ENCODE measurements around the gene TOM1L1. TPM values are rescaled to one million over a fixed set of nuclear protein-coding genes. Genes with fewer than 3 reads are reported as not detected.

The TOM1L1 gene
- total and polyA plus RNA-seq, 2 donors from 2014 or later = 57.7 to 85.7 TPM

DNA sequence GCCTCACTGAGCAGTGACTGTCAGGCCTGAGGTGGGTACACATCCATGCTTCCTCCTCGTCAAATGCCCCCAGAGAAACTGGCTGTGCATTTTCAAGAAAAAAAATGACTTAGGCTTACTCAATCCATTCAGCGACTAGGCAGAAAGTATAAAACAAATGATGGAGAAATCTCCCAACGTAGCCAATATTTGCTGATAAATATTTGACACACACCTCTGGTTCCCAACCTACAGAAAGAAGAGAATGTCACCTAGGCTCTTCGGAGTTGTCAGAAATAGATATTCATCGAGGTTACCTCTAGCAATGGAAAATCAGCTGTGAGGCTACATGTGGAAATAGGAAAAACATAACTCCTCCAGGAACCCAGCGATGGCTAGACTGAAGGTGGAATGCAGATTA is 12.4 kb upstream of the TOM1L1 start:
- Histone ChIP-seq H3K27ac (ENCODE audit: low read depth in 2 of 2, low read length in 2 of 2) (no peak overlapping the region), H3K9ac (ENCODE audit: low read length in 3 of 3) (no peak overlapping the region), H3K4me3 (ENCODE audit: low read length in 3 of 3) (no peak overlapping the region), H3K36me3 (ENCODE audit: control insufficient read depth in 2 of 3, insufficient read depth in 3 of 3, low read length in 3 of 3) (no peaks in the 10 kb centered on the region), H3K27me3 (ENCODE audit: control insufficient read depth, insufficient read depth, low read length) (no peaks in the 10 kb centered on the region), H3K9me3 (ENCODE audit: control insufficient read depth in 2 of 3, insufficient read depth in 1 of 3, low read length in 3 of 3) (no peaks in the 10 kb centered on the region), H3K4me1 (ENCODE audit: control insufficient read depth in 2 of 3, insufficient read depth in 2 of 3, low read depth in 1 of 3, low read length in 3 of 3) (no peaks in the 10 kb centered on the region)
- FAIRE-seq = no peak
- intact Hi-C loops (cut with DNase I) = no loop called here
- no peak for DNase-seq
- no peak for TF ChIP-seq CTCF (IDR thresholded peaks at IDR 0.05; ENCODE audit: borderline replicate concordance, extremely low read depth, insufficient read depth)

GRCh38 chr17:54888981-54889380 is 11.7 kb upstream of the TOM1L1 start:
- no peak for TF ChIP-seq CTCF (IDR thresholded peaks at IDR 0.05; ENCODE audit: borderline replicate concordance, extremely low read depth, insufficient read depth)
- no peaks in the 10 kb centered on the region for H3K36me3 ChIP-seq (ENCODE audit: control insufficient read depth in 2 of 3, insufficient read depth in 3 of 3, low read length in 3 of 3)
- DNase-seq = no peak
- H3K4me3 ChIP-seq (ENCODE audit: low read length in 3 of 3) = no peak overlapping the region
- no peaks in the 10 kb centered on the region for H3K9me3 ChIP-seq (ENCODE audit: control insufficient read depth in 2 of 3, insufficient read depth in 1 of 3, low read length in 3 of 3)
- no peak overlapping the region for H3K27ac ChIP-seq (ENCODE audit: low read depth in 2 of 2, low read length in 2 of 2)
- intact Hi-C loops (cut with DNase I) = no loop called here
- H3K4me1 ChIP-seq (ENCODE audit: control insufficient read depth in 2 of 3, insufficient read depth in 2 of 3, low read depth in 1 of 3, low read length in 3 of 3) = no peaks in the 10 kb centered on the region
- H3K9ac ChIP-seq (ENCODE audit: low read length in 3 of 3) = no peak overlapping the region
- no peak for FAIRE-seq
- no peaks in the 10 kb centered on the region for H3K27me3 ChIP-seq (ENCODE audit: control insufficient read depth, insufficient read depth, low read length)

DNA sequence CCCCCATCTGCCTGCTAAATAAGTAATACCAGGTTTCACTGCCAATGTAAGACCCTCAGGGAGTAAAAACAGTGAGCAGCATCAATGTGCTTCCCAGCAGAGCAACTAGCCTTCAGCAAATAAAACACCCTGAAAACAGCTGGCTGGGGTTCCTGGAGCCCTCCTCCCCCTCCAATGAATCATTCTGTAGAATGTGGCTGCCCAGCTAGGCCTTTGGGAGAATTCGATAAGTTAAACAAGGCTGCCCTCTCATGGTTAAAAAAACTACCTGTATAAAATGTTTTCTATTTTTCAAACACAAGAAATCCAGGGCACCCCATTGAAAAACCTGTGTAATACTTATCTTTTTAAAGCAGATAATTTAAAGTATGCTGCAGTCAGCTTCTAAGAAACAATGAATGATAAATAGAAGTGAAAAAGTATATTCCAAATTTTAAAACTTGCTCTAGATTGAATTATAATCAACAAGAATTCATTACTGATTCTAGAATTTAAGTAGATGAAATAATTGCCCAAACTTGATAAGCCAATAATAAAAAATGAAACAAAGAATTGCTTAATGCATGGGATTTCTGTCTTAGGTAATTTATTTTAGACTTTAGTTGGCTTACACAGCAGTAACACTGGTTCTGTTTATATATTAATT is 9.4 kb upstream of the TOM1L1 start:
- H3K9me3 ChIP-seq (ENCODE audit: control insufficient read depth in 2 of 3, insufficient read depth in 1 of 3, low read length in 3 of 3) = no peaks in the 10 kb centered on the region
- no peaks in the 10 kb centered on the region for H3K27me3 ChIP-seq (ENCODE audit: control insufficient read depth, insufficient read depth, low read length)
- no peak overlapping the region for H3K4me3 ChIP-seq (ENCODE audit: low read length in 3 of 3)
- DNase-seq (peak in 4 of 5 donors; percentile 61 to 90 (median 78)), FAIRE-seq (no peak)
- no peak overlapping the region for H3K27ac ChIP-seq (ENCODE audit: low read depth in 2 of 2, low read length in 2 of 2)
- peak; percentile 25 for TF ChIP-seq CTCF (IDR thresholded peaks at IDR 0.05; ENCODE audit: borderline replicate concordance, extremely low read depth, insufficient read depth)
- no peaks in the 10 kb centered on the region for H3K36me3 ChIP-seq (ENCODE audit: control insufficient read depth in 2 of 3, insufficient read depth in 3 of 3, low read length in 3 of 3)
- H3K4me1 ChIP-seq (ENCODE audit: control insufficient read depth in 2 of 3, insufficient read depth in 2 of 3, low read depth in 1 of 3, low read length in 3 of 3) = no peaks in the 10 kb centered on the region
- intact Hi-C loops (cut with DNase I) = no loop called here
- H3K9ac ChIP-seq (ENCODE audit: low read length in 3 of 3) = no peak overlapping the region

DNA sequence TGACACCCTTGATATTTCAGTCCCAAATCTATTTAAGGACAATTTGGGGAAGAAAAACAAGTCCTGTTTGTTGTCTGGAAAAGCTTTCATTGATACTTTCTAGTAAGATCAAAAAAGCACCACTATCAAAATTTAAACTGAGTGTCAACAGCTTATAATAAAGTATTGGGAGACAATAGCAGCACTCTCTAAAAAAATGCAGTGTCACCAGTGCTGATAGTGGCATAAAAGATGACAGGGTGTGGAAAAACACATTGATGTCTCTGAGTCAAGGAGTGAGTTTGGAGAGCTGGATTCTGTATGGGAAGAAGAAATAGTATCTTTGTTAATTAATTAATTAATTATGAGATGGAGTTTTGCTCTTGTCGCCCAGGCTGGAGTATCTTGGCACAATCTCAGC is 8.3 kb upstream of the TOM1L1 start:
- no peak overlapping the region for H3K9ac ChIP-seq (ENCODE audit: low read length in 3 of 3)
- intact Hi-C loops (cut with DNase I) = no loop called here
- no peaks in the 10 kb centered on the region for H3K9me3 ChIP-seq (ENCODE audit: control insufficient read depth in 2 of 3, insufficient read depth in 1 of 3, low read length in 3 of 3)
- no peak overlapping the region for H3K4me3 ChIP-seq (ENCODE audit: low read length in 3 of 3)
- DNase-seq (no peak), FAIRE-seq (no peak)
- no peak overlapping the region for H3K27ac ChIP-seq (ENCODE audit: low read depth in 2 of 2, low read length in 2 of 2)
- H3K36me3 ChIP-seq (ENCODE audit: control insufficient read depth in 2 of 3, insufficient read depth in 3 of 3, low read length in 3 of 3) = no peaks in the 10 kb centered on the region
- H3K4me1 ChIP-seq (ENCODE audit: control insufficient read depth in 2 of 3, insufficient read depth in 2 of 3, low read depth in 1 of 3, low read length in 3 of 3) = no peaks in the 10 kb centered on the region
- no peaks in the 10 kb centered on the region for H3K27me3 ChIP-seq (ENCODE audit: control insufficient read depth, insufficient read depth, low read length)
- no peak for TF ChIP-seq CTCF (IDR thresholded peaks at IDR 0.05; ENCODE audit: borderline replicate concordance, extremely low read depth, insufficient read depth)

Measured in kidney (tissue), 14 donors.